K562 (cell line): Measurements from ENCODE around the gene KCTD12. TPM values are rescaled to one million over a fixed set of nuclear protein-coding genes. Genes with fewer than 3 reads are reported as not detected.

Experiments used
- ATAC-seq: fragments of 200-7000 bp; cut with Tn5 transposase; 3 replicates; pipeline ENCODE4 v1.9.1; 2020; ENCODE audit warnings: moderate library complexity
- BruUV-seq: library from RNA; stranded (reverse); fragments of 400-500 nt; replicated peaks from 2 replicates; lab custom pipeline; 2021; lab: Mats Ljungman, UMichigan
- CTCF ChIA-PET: fragments of 300-600 bp; formaldehyde crosslinking; extraction: SDS; loops from one replicate; lab custom pipeline; 2021; ENCODE audit warnings: low intra/inter-chr PET ratio; lab: Yijun Ruan, JAX
- POLR2A ChIA-PET: fragments of 300-600, 350-650 bp; sonication (Branson Sonifier 250); formaldehyde crosslinking; extraction: SDS; loops from one replicate; lab custom pipeline; 2021; ENCODE audit warnings: antibody characterized with exemption, inconsistent platforms; lab: Yijun Ruan, JAX
- DNase-seq, 4 experiments: peaks; one replicate each; pipeline versions ENCODE4 v3.0.0 to v3.0.0-alpha.2; 2011 to 2018; ENCODE audit warnings: low spot score in 3 of 4, mixed read lengths in 3 of 4; ENCODE audit errors: extremely low read depth in 1 of 4
- FAIRE-seq: peaks from 2 replicates; lab custom pipeline; 2011; peaks lifted over from hg19 to GRCh38; lab: Jason Lieb, UNC
- H2AFZ ChIP-seq: 2 replicates; pipeline ENCODE4 v1.6.0; 2011; ENCODE audit warnings: low read depth, low read length, control low read depth, inconsistent platforms
- H3K27ac ChIP-seq: fragments of 200-600 bp; 3 replicates; pipeline ENCODE4 v1.8.0; 2011; ENCODE audit warnings: low read depth, mild to moderate bottlenecking, control low read depth, inconsistent platforms, low read length, moderate library complexity, mixed read lengths; ENCODE audit errors: extremely low read depth
- H3K27me3 ChIP-seq, 2 experiments: fragments of 300-600 bp in 1 of 2; 2 replicates in 1 of 2; 3 replicates in 1 of 2; pipeline versions ENCODE4 v1.6.0 to v1.8.0; 2011; ENCODE audit warnings: inconsistent platforms in 2 of 2, low read length in 2 of 2, mild to moderate bottlenecking in 1 of 2, mixed read lengths in 1 of 2, moderate library complexity in 1 of 2; ENCODE audit not compliant: control insufficient read depth in 2 of 2, insufficient read depth in 2 of 2
- H3K36me3 ChIP-seq: fragments of 300-600 bp; 3 replicates; pipeline ENCODE4 v1.8.0; 2011; ENCODE audit warnings: mild to moderate bottlenecking, low read length, inconsistent platforms; ENCODE audit not compliant: control insufficient read depth, insufficient read depth
- H3K4me1 ChIP-seq, 2 experiments: fragments of 200-600 bp in 1 of 2; replicated peaks in 1 of 2; 2 replicates in 1 of 2; 3 replicates in 1 of 2; pipeline versions ENCODE4 v1.5.1 to v1.8.0; 2011; ENCODE audit warnings: inconsistent platforms in 2 of 2, low read length in 2 of 2, mild to moderate bottlenecking in 1 of 2, mixed read lengths in 1 of 2, moderate library complexity in 1 of 2; ENCODE audit not compliant: control insufficient read depth in 2 of 2, insufficient read depth in 2 of 2
- H3K4me2 ChIP-seq: 2 replicates; pipeline ENCODE4 v1.6.1; 2011; ENCODE audit warnings: low read length, control low read depth, inconsistent platforms, mixed read lengths; ENCODE audit not compliant: insufficient read depth
- H3K4me3 ChIP-seq: fragments of 200-600 bp; sonication (generic), shearing (Covaris generic); 2 replicates; pipeline ENCODE4 v1.5.1; 2016; ENCODE audit warnings: control low read depth, inconsistent platforms
- H3K79me2 ChIP-seq: fragments of 200-600 bp; 3 replicates; pipeline ENCODE4 v1.8.0; 2011; ENCODE audit warnings: low read length, inconsistent platforms; ENCODE audit not compliant: control insufficient read depth, insufficient read depth
- H3K9ac ChIP-seq, 2 experiments: 2 replicates each; pipeline versions ENCODE4 v1.6.0 to v1.6.1; 2011; ENCODE audit warnings: low read depth in 2 of 2, low read length in 2 of 2, control low read depth in 1 of 2, inconsistent platforms in 1 of 2, mild to moderate bottlenecking in 1 of 2, mixed read lengths in 1 of 2; ENCODE audit not compliant: insufficient read depth in 1 of 2
- H3K9me1 ChIP-seq: one replicate; pipeline ENCODE4 v1.6.0; 2011; ENCODE audit warnings: inconsistent platforms, mild to moderate bottlenecking, low read length, moderate library complexity; ENCODE audit not compliant: control insufficient read depth, insufficient read depth
- H3K9me3 ChIP-seq: replicated peaks from 2 replicates; pipeline ENCODE4 v1.5.1; 2011; ENCODE audit warnings: low read depth, low read length, inconsistent platforms; ENCODE audit not compliant: control insufficient read depth, insufficient read depth
- H4K20me1 ChIP-seq: replicated peaks from 2 replicates; pipeline ENCODE4 v1.6.1; 2011; ENCODE audit warnings: low read length, inconsistent platforms, mixed read lengths; ENCODE audit not compliant: control insufficient read depth, insufficient read depth
- DIDO1 ChIP-seq: fragments of 450-650 bp; IDR thresholded peaks from 2 replicates; pipeline ENCODE4 v1.6.1; 2016; ENCODE audit warnings: low read depth, missing biosample characterization, missing genetic modification characterization
- ILK ChIP-seq: fragments of 450-650 bp; IDR thresholded peaks from 2 replicates; pipeline ENCODE4 v1.6.1; 2016; ENCODE audit warnings: missing genetic modification characterization, low read depth, mild to moderate bottlenecking, missing compliant biosample characterization, moderate library complexity, borderline replicate concordance
- IRF2 ChIP-seq: sonication (generic); formaldehyde crosslinking; IDR thresholded peaks from 2 replicates; pipeline ENCODE4 v1.8.1; 2022; ENCODE audit warnings: mild to moderate bottlenecking, missing genetic modification reagents
- KDM5B ChIP-seq: fragments of 200-600 bp; sonication (generic); IDR thresholded peaks from 2 replicates; pipeline ENCODE4 v1.6.1; 2012; ENCODE audit warnings: low read depth, mild to moderate bottlenecking, moderate library complexity, low read length, control low read depth, inconsistent platforms; ENCODE audit not compliant: insufficient replicate concordance
- PHF21A ChIP-seq: fragments of 450-650 bp; IDR thresholded peaks from 2 replicates; pipeline ENCODE4 v1.6.1; 2017; ENCODE audit warnings: low read depth, borderline replicate concordance
- POLR3A ChIP-seq: IDR thresholded peaks from 2 replicates; pipeline ENCODE4 v1.6.1; 2011; ENCODE audit warnings: borderline replicate concordance, mild to moderate bottlenecking, moderate library complexity; ENCODE audit not compliant: insufficient read length, insufficient read depth; ENCODE audit errors: extremely low read depth
- WGBS: fragments of 100-300 bp; shearing (Covaris generic); methylation state at CpG from one replicate; pipeline ENCODE4 v1.1.6; 2016; ENCODE audit warnings: low coverage, mixed read lengths; ENCODE audit not compliant: insufficient coverage; ENCODE audit errors: missing lambda C conversion rate; 5-methylcytosine and 5-hydroxymethylcytosine counted together
- in situ Hi-C: fragments of 300-500 bp; cut with MboI; formaldehyde crosslinking; loops from 4 replicates; pipeline ENCODE4 v1.15.0; 2018; ENCODE audit warnings: inconsistent platforms, mixed read lengths
- intact Hi-C: fragments of 100-400 bp; cut with micrococcal nuclease; formaldehyde crosslinking; loops from 2 replicates; pipeline ENCODE4 v1.14.2; 2022
- polyA plus RNA-seq, 8 experiments: library from polyadenylated mRNA; depleted of rRNA in 4 of 8; stranded (reverse) in 5 of 8; unstranded in 3 of 8; fragments of >200 nt; fragmentation: Nextera tagmentation in 2 of 8; fragmentation: Illumina TruSeq in 1 of 8; extraction: Ambion mirVana in 2 of 8; extraction: Trizol in 1 of 8; gene quantifications; 2 replicates each; pipeline versions ENCODE4 v1.2.1 to v1.2.3, GENCODE V29; 2011 to 2014; ENCODE audit warnings: inconsistent platforms in 1 of 8, missing spikeins in 1 of 8
- total RNA-seq, 7 experiments: library from RNA; depleted of rRNA in 6 of 7; stranded (reverse); fragments of >200 nt in 6 of 7; fragmentation: Illumina TruSeq in 2 of 7; extraction: Trizol in 2 of 7; gene quantifications; 2 replicates each; pipeline versions ENCODE4 v1.2.1 to v1.2.3, GENCODE V29; 2011 to 2021; ENCODE audit warnings: low replicate concordance in 1 of 7
- TF ChIP-seq, protein P1 (sequence below), 2 experiments: fragments of 450-650 bp; IDR thresholded peaks; 2 replicates each; pipeline ENCODE4 v1.6.1; 2016
- TF ChIP-seq, protein P2 (sequence below): fragments of 250-450 bp; sonication (Bioruptor Pico); IDR thresholded peaks from 2 replicates; pipeline ENCODE4 v1.8.0; 2021; ENCODE audit warnings: borderline replicate concordance, mild to moderate bottlenecking, moderate library complexity; ENCODE audit not compliant: poor library complexity, severe bottlenecking

KCTD12 gene
- total and polyA plus RNA-seq, 9 of the 15 experiments (the other 6 are each of a cell fraction or from before 2014, with no cell fraction given), result 0.14 to 0.93 (median 0.32) TPM

GRCh38 chr13:76888421-76888820 is 2.2 kb upstream of the KCTD12 start:
- Histone ChIP-seq H2AFZ (no peak overlapping the region), H3K4me2 (no peak overlapping the region), H3K27ac (no peak overlapping the region), H3K9ac (no peak overlapping the region), H3K27me3 (peaks cover 0 to 14% of the 10 kb centered on the region in 2 experiments; a peak in 2 of 5 replicates), H3K79me2 (no peaks in the 10 kb centered on the region), H4K20me1 (no peaks in the 10 kb centered on the region), H3K4me3 (no peak overlapping the region), H3K4me1 (peaks cover 0 to 20% of the 10 kb centered on the region in 2 experiments; a peak in 2 of 5 replicates), H3K9me3 (no peaks in the 10 kb centered on the region), H3K36me3 (no peaks in the 10 kb centered on the region), H3K9me1 (no peaks in the 10 kb centered on the region)
- intact Hi-C loops, result no loop called here
- FAIRE-seq (no peak), ATAC-seq (no peak), DNase-seq (no peak)
- POLR2A ChIA-PET, result interaction anchor here (0.6 kb wide), 1 partner anchor 1055 kb away, joined by 3 read pairs; no protein-coding TSS in a partner anchor
- TF ChIP-seq IRF2 (CRISPR knock-in tag), result no peak
- no peak for TF ChIP-seq ILK
- no peak for TF ChIP-seq PHF21A
- no peak for TF ChIP-seq KDM5B
- TF ChIP-seq DIDO1 (tag), result no peak
- no peak for TF ChIP-seq POLR3A
- TF ChIP-seq, protein P1, sequence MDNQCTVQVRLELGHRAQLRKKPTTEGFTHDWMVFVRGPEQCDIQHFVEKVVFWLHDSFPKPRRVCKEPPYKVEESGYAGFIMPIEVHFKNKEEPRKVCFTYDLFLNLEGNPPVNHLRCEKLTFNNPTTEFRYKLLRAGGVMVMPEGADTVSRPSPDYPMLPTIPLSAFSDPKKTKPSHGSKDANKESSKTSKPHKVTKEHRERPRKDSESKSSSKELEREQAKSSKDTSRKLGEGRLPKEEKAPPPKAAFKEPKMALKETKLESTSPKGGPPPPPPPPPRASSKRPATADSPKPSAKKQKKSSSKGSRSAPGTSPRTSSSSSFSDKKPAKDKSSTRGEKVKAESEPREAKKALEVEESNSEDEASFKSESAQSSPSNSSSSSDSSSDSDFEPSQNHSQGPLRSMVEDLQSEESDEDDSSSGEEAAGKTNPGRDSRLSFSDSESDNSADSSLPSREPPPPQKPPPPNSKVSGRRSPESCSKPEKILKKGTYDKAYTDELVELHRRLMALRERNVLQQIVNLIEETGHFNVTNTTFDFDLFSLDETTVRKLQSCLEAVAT (IDR thresholded peaks at IDR 0.05), result no peak
- TF ChIP-seq, protein P2, sequence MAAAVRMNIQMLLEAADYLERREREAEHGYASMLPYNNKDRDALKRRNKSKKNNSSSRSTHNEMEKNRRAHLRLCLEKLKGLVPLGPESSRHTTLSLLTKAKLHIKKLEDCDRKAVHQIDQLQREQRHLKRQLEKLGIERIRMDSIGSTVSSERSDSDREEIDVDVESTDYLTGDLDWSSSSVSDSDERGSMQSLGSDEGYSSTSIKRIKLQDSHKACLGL (CRISPR knock-in tag), result no peak
- CTCF ChIA-PET, result no interaction called here
- 0% methylated on average over 1 of the region's 1 CpG for WGBS
- in situ Hi-C loops, result no loop called here
- no TSS peak for BruUV-seq
